Liver (tissue), 9 donors: ENCODE results near the gene KRTAP22-2. TPM values are rescaled to one million over a fixed set of nuclear protein-coding genes. Genes with fewer than 3 reads are reported as not detected.

ENCODE experiments used
- DNase-seq: peaks from one replicate; pipeline ENCODE4 v3.0.0-alpha.2; 2017; ENCODE audit warnings: low spot score
- H3K27ac ChIP-seq, 2 donors: one replicate each; pipeline ENCODE4 v1.7.0; 2013; ENCODE audit warnings: inconsistent platforms in 2 of 2, low read length in 2 of 2, control low read depth in 1 of 2, low read depth in 1 of 2, mild to moderate bottlenecking in 1 of 2
- H3K27me3 ChIP-seq, 4 donors: one replicate each; pipeline versions ENCODE4 v1.6.1 to v1.7.0; 2013; ENCODE audit warnings: low read length in 3 of 4, inconsistent platforms in 1 of 4, mild to moderate bottlenecking in 1 of 4, moderate library complexity in 1 of 4; ENCODE audit not compliant: control insufficient read depth in 4 of 4, insufficient read depth in 4 of 4
- H3K36me3 ChIP-seq, 4 donors: one replicate each; pipeline versions ENCODE4 v1.6.1 to v1.7.0; 2013; ENCODE audit warnings: low read length in 3 of 4, mild to moderate bottlenecking in 3 of 4, low read depth in 1 of 4, moderate library complexity in 1 of 4; ENCODE audit not compliant: control insufficient read depth in 4 of 4, insufficient read depth in 3 of 4
- H3K4me1 ChIP-seq, 4 donors: one replicate each; pipeline versions ENCODE4 v1.6.1 to v1.7.0; 2013; ENCODE audit warnings: low read length in 3 of 4, mild to moderate bottlenecking in 3 of 4, moderate library complexity in 1 of 4; ENCODE audit not compliant: control insufficient read depth in 4 of 4, insufficient read depth in 4 of 4
- H3K4me3 ChIP-seq, 3 donors: one replicate each; pipeline versions ENCODE4 v1.6.1 to v1.7.0; 2013; ENCODE audit warnings: low read length in 3 of 3, control low read depth in 1 of 3, low read depth in 1 of 3, mild to moderate bottlenecking in 1 of 3
- H3K9ac ChIP-seq, 2 donors: one replicate each; pipeline ENCODE4 v1.7.0; 2013; ENCODE audit warnings: low read length in 2 of 2, mild to moderate bottlenecking in 2 of 2, moderate library complexity in 2 of 2, control low read depth in 1 of 2, low read depth in 1 of 2
- H3K9me3 ChIP-seq, 4 donors: one replicate each; pipeline versions ENCODE4 v1.6.1 to v1.7.0; 2013; ENCODE audit warnings: low read length in 3 of 4; ENCODE audit not compliant: control insufficient read depth in 4 of 4
- EGR1 ChIP-seq, 2 donors: IDR thresholded peaks; 2 replicates each; pipeline ENCODE4 v1.6.1; 2016 to 2018; ENCODE audit warnings: antibody characterized with exemption in 2 of 2, low read depth in 2 of 2
- FOXA1 ChIP-seq: IDR thresholded peaks from 2 replicates; pipeline ENCODE4 v1.6.1; 2016; ENCODE audit warnings: antibody characterized with exemption
- FOXA2 ChIP-seq: IDR thresholded peaks from 2 replicates; pipeline ENCODE4 v1.6.1; 2016; ENCODE audit warnings: antibody characterized with exemption
- GABPA ChIP-seq, 2 donors: IDR thresholded peaks in 1 of 2; conservative IDR thresholded peaks in 1 of 2; 2 replicates each; pipeline ENCODE4 v1.6.1; 2016; ENCODE audit warnings: antibody characterized with exemption in 2 of 2, mild to moderate bottlenecking in 1 of 2, moderate library complexity in 1 of 2
- HNF4A ChIP-seq, 2 donors: conservative IDR thresholded peaks; 2 replicates each; pipeline ENCODE4 v1.6.1; 2016; ENCODE audit warnings: antibody characterized with exemption in 2 of 2, mild to moderate bottlenecking in 2 of 2
- HNF4G ChIP-seq: IDR thresholded peaks from 2 replicates; pipeline ENCODE4 v1.6.1; 2016; ENCODE audit warnings: antibody characterized with exemption
- JUND ChIP-seq, 2 donors: IDR thresholded peaks; 2 replicates each; pipeline ENCODE4 v1.6.1; 2016; ENCODE audit warnings: antibody characterized with exemption in 2 of 2
- NR2F2 ChIP-seq: IDR thresholded peaks from 2 replicates; pipeline ENCODE4 v1.6.1; 2016; ENCODE audit warnings: antibody characterized with exemption
- RAD21 ChIP-seq, 2 donors: IDR thresholded peaks; 2 replicates each; pipeline ENCODE4 v1.6.1; 2016; ENCODE audit warnings: antibody characterized with exemption in 2 of 2, mild to moderate bottlenecking in 2 of 2
- RXRA ChIP-seq, 2 donors: IDR thresholded peaks; 2 replicates each; pipeline ENCODE4 v1.6.1; 2017 to 2018; ENCODE audit warnings: antibody characterized with exemption in 2 of 2, mild to moderate bottlenecking in 1 of 2
- SP1 ChIP-seq: IDR thresholded peaks from 2 replicates; pipeline ENCODE4 v1.6.1; 2018; ENCODE audit warnings: antibody characterized with exemption, mild to moderate bottlenecking
- TAF1 ChIP-seq: conservative IDR thresholded peaks from 2 replicates; pipeline ENCODE4 v1.6.1; 2016; ENCODE audit warnings: antibody characterized with exemption, mild to moderate bottlenecking
- YY1 ChIP-seq: IDR thresholded peaks from 2 replicates; pipeline ENCODE4 v1.6.1; 2016; ENCODE audit warnings: antibody characterized with exemption, mild to moderate bottlenecking
- WGBS: extraction: QIAGEN DNeasy Blood & Tissue Kit; methylation state at CpG from one replicate; pipeline ENCODE4 v1.1.7; 2013; 5-methylcytosine and 5-hydroxymethylcytosine counted together
- polyA plus RNA-seq, 2 donors: library from polyadenylated mRNA; stranded (reverse) in 1 of 2; unstranded in 1 of 2; fragments of 200-250 nt in 1 of 2; fragments of >200 nt in 1 of 2; fragmentation: Nextera tagmentation in 1 of 2; extraction: Ambion mirVana in 1 of 2; gene quantifications; one replicate each; pipeline versions ENCODE4 v1.2.1 to v1.2.3, GENCODE V29; 2013 to 2015
- total RNA-seq, 2 donors: library from RNA; depleted of rRNA; stranded (reverse); fragments of >200 nt; gene quantifications; one replicate each; pipeline ENCODE4 v1.2.3, GENCODE V29; 2014
- TF ChIP-seq, protein P1 (sequence below): IDR thresholded peaks from 2 replicates; pipeline ENCODE4 v1.6.1; 2016; ENCODE audit warnings: antibody characterized with exemption
- TF ChIP-seq, protein P2 (sequence below): IDR thresholded peaks from 2 replicates; pipeline ENCODE4 v1.6.1; 2016; ENCODE audit warnings: antibody characterized with exemption
- TF ChIP-seq, protein P3 (sequence below): IDR thresholded peaks from 2 replicates; pipeline ENCODE4 v1.6.1; 2016; ENCODE audit warnings: antibody characterized with exemption
- TF ChIP-seq, protein P4 (sequence below): fragments of 150-350 bp; IDR thresholded peaks from 2 replicates; pipeline ENCODE4 v1.5.1; 2017; ENCODE audit warnings: improper control_type of control experiment, low read depth, low read length; ENCODE audit not compliant: missing input control
- TF ChIP-seq, protein P5 (sequence below): IDR thresholded peaks from 2 replicates; pipeline ENCODE4 v1.6.1; 2016; ENCODE audit warnings: antibody characterized with exemption, mild to moderate bottlenecking
- donor health status: healthy.
- donor health status: healthy.
- donor health status: healthy.
- donor health status: healthy.
- donor health status: healthy.

Gene KRTAP22-2
- total and polyA plus RNA-seq, 4 donors = not detected

DNA sequence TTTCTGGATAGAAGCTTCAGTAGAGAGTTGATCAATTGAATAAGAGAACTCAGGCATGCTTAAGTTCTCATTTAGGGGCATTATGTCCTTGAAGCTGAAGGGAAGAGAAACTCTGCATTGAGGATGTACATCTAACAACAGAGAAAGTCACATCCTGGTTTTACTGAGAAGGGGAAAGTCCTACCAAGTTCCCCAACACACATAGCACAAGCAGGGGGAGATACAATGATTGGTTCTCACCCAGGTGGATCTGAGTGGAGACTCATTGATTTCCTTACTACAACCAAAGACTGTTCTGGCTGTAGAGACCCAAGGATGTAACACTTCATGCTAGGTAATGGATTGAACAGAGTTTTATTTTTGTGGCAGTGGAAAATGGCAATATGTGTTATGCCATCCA is 25.0 kb upstream of the KRTAP22-2 start (continued):
- TF ChIP-seq, protein P1, sequence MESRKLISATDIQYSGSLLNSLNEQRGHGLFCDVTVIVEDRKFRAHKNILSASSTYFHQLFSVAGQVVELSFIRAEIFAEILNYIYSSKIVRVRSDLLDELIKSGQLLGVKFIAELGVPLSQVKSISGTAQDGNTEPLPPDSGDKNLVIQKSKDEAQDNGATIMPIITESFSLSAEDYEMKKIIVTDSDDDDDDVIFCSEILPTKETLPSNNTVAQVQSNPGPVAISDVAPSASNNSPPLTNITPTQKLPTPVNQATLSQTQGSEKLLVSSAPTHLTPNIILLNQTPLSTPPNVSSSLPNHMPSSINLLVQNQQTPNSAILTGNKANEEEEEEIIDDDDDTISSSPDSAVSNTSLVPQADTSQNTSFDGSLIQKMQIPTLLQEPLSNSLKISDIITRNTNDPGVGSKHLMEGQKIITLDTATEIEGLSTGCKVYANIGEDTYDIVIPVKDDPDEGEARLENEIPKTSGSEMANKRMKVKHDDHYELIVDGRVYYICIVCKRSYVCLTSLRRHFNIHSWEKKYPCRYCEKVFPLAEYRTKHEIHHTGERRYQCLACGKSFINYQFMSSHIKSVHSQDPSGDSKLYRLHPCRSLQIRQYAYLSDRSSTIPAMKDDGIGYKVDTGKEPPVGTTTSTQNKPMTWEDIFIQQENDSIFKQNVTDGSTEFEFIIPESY = no peak
- no peak for TF ChIP-seq GABPA (IDR thresholded peaks at IDR 0.05 in 1 of 2, conservative IDR thresholded peaks at IDR 0.05 in 1 of 2)
- no peak for TF ChIP-seq FOXA2
- TF ChIP-seq, protein P2, sequence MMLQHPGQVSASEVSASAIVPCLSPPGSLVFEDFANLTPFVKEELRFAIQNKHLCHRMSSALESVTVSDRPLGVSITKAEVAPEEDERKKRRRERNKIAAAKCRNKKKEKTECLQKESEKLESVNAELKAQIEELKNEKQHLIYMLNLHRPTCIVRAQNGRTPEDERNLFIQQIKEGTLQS = no peak
- TF ChIP-seq HNF4G = no peak
- TF ChIP-seq, protein P3, sequence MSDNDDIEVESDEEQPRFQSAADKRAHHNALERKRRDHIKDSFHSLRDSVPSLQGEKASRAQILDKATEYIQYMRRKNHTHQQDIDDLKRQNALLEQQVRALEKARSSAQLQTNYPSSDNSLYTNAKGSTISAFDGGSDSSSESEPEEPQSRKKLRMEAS = no peak
- TF ChIP-seq JUND (IDR thresholded peaks at IDR 0.05) = no peak
- TF ChIP-seq EGR1 (IDR thresholded peaks at IDR 0.05; ENCODE audit: low read depth in 2 of 2) = no peak
- no peak for TF ChIP-seq SP1

DNA sequence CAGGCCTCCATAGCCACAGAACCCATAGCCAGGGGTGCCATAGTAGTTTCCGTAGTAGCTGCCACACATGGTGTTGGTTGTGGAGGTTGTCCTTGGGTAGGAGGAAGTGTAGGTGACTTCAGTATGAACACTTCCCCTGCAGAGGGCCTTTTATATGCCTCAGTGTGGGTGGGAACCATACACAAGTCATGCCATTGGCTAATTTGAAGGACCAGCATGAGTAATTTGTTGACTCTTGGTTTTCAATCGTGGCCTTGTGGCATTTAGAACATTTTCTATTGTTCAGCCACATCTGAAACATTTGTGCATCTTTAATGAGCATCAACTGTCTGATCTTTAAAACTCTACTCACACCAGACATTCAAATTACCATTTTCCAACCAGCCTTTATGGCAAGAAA is 23.6 kb upstream of the KRTAP22-2 start, which contains the start of gene KRTAP6-1:
KRTAP6-1 (minus strand) TSS at position 95 of the 400 bp plus-strand sequence; CDS start at position 69, 26 bp downstream.
- DNase-seq = no peak
- no peaks in the 10 kb centered on the region for H3K9me3 ChIP-seq
- 58% methylated on average over 2 of the region's 2 CpGs for whole genome bisulfite sequencing
- H3K27me3 ChIP-seq = no peaks in the 10 kb centered on the region
- no peak within 1 kb of the TSS for H3K27ac ChIP-seq
- H3K9ac ChIP-seq = no peak within 1 kb of the TSS
- H3K36me3 ChIP-seq = no peaks in the 10 kb centered on the region
- no peak within 1 kb of the TSS for H3K4me3 ChIP-seq
- H3K4me1 ChIP-seq = no peaks in the 10 kb centered on the region
- no peak for TF ChIP-seq JUND (IDR thresholded peaks at IDR 0.05)
- TF ChIP-seq NR2F2 = no peak
- TF ChIP-seq FOXA1 = no peak
- TF ChIP-seq SP1 = no peak
- TF ChIP-seq GABPA (IDR thresholded peaks at IDR 0.05 in 1 of 2, conservative IDR thresholded peaks at IDR 0.05 in 1 of 2) = no peak
- no peak for TF ChIP-seq HNF4A (conservative IDR thresholded peaks at IDR 0.05)
- TF ChIP-seq HNF4G = no peak
- TF ChIP-seq, protein P2 = no peak
- no peak for TF ChIP-seq YY1
- TF ChIP-seq EGR1 (IDR thresholded peaks at IDR 0.05; ENCODE audit: low read depth in 2 of 2) = no peak
- no peak for TF ChIP-seq FOXA2
- TF ChIP-seq, protein P4, sequence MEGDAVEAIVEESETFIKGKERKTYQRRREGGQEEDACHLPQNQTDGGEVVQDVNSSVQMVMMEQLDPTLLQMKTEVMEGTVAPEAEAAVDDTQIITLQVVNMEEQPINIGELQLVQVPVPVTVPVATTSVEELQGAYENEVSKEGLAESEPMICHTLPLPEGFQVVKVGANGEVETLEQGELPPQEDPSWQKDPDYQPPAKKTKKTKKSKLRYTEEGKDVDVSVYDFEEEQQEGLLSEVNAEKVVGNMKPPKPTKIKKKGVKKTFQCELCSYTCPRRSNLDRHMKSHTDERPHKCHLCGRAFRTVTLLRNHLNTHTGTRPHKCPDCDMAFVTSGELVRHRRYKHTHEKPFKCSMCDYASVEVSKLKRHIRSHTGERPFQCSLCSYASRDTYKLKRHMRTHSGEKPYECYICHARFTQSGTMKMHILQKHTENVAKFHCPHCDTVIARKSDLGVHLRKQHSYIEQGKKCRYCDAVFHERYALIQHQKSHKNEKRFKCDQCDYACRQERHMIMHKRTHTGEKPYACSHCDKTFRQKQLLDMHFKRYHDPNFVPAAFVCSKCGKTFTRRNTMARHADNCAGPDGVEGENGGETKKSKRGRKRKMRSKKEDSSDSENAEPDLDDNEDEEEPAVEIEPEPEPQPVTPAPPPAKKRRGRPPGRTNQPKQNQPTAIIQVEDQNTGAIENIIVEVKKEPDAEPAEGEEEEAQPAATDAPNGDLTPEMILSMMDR = no peak
- TF ChIP-seq RAD21 (IDR thresholded peaks at IDR 0.05) = no peak
- TF ChIP-seq, protein P1 = no peak
- TF ChIP-seq TAF1 = no peak
- TF ChIP-seq, protein P3 = no peak
- TF ChIP-seq RXRA (IDR thresholded peaks at IDR 0.05) = no peak
- TF ChIP-seq, protein P5, sequence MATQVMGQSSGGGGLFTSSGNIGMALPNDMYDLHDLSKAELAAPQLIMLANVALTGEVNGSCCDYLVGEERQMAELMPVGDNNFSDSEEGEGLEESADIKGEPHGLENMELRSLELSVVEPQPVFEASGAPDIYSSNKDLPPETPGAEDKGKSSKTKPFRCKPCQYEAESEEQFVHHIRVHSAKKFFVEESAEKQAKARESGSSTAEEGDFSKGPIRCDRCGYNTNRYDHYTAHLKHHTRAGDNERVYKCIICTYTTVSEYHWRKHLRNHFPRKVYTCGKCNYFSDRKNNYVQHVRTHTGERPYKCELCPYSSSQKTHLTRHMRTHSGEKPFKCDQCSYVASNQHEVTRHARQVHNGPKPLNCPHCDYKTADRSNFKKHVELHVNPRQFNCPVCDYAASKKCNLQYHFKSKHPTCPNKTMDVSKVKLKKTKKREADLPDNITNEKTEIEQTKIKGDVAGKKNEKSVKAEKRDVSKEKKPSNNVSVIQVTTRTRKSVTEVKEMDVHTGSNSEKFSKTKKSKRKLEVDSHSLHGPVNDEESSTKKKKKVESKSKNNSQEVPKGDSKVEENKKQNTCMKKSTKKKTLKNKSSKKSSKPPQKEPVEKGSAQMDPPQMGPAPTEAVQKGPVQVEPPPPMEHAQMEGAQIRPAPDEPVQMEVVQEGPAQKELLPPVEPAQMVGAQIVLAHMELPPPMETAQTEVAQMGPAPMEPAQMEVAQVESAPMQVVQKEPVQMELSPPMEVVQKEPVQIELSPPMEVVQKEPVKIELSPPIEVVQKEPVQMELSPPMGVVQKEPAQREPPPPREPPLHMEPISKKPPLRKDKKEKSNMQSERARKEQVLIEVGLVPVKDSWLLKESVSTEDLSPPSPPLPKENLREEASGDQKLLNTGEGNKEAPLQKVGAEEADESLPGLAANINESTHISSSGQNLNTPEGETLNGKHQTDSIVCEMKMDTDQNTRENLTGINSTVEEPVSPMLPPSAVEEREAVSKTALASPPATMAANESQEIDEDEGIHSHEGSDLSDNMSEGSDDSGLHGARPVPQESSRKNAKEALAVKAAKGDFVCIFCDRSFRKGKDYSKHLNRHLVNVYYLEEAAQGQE = no peak
